BJ (cell line): ENCODE measurements around the gene TIA1. TPM values are rescaled to one million over a fixed set of nuclear protein-coding genes. Genes with fewer than 3 reads are reported as not detected.
A peak's percentile ranks its signal among the peaks of the same experiment; 100 is the strongest.
"Not testable (repeated sequence)": the region's sequence is repeated elsewhere in the genome, so short reads cannot be mapped to it uniquely, and the experiment has no call there.

Experiments used
- CTCF ChIA-PET: fragments of 350-600 bp; formaldehyde crosslinking; extraction: SDS; loops from one replicate; lab custom pipeline; 2021; ENCODE audit warnings: antibody characterized with exemption, inconsistent platforms; lab: Yijun Ruan, JAX
- POLR2A ChIA-PET: fragments of 300-600 bp; sonication (Branson Sonifier 250); formaldehyde crosslinking; extraction: SDS; loops from one replicate; lab custom pipeline; 2021; ENCODE audit warnings: antibody characterized with exemption; lab: Charles Lee
- DNase-seq: peaks from one replicate; pipeline ENCODE4 v3.0.0-alpha.2; 2011; ENCODE audit warnings: low read depth
- H3K27me3 ChIP-seq: 2 replicates; pipeline ENCODE4 v1.6.0; 2011; ENCODE audit warnings: low read length; ENCODE audit not compliant: control insufficient read depth, insufficient read depth
- H3K36me3 ChIP-seq: 2 replicates; pipeline ENCODE4 v1.5.1; 2011; ENCODE audit warnings: low read length; ENCODE audit not compliant: control insufficient read depth, insufficient read depth
- H3K4me3 ChIP-seq: 2 replicates; pipeline ENCODE4 v1.5.1; 2011; ENCODE audit warnings: low read depth, mild to moderate bottlenecking, control low read depth, low read length
- CTCF ChIP-seq: IDR thresholded peaks from 2 replicates; pipeline ENCODE4 v1.5.1; 2011; ENCODE audit warnings: low read depth, mild to moderate bottlenecking, control low read depth, inconsistent platforms, low read length, moderate library complexity; ENCODE audit not compliant: insufficient read depth
- polyA plus RNA-seq: library from polyadenylated mRNA; depleted of rRNA; stranded (reverse); fragments of >200 nt; gene quantifications from 2 replicates; pipeline ENCODE4 v1.2.3, GENCODE V29; 2011

The TIA1 gene
- polyA plus RNA-seq, 1 experiment, result 60.1 TPM

- DNase-seq, result no peak
- CTCF ChIA-PET, result interaction anchor here (1.2 kb wide), 1 partner anchor 50 kb away, joined by 3 read pairs; no protein-coding TSS in a partner anchor
- no peaks in the 10 kb centered on the region for H3K27me3 ChIP-seq
- TF ChIP-seq CTCF, result no peak
- no peak overlapping the region for H3K4me3 ChIP-seq
- peaks cover 3% of the 10 kb centered on the region; the same call in 1 of the 2 replicates for H3K36me3 ChIP-seq
- POLR2A ChIA-PET, result no interaction called here
Measured at GRCh38 chr2:70270323-70270722, 21.9 kb upstream of the TIA1 start.

- H3K27me3 ChIP-seq, H3K36me3 ChIP-seq, H3K4me3 ChIP-seq, POLR2A ChIA-PET, DNase-seq: not testable (repeated sequence)
- CTCF ChIA-PET, result interaction anchor here (0.6 to 1.2 kb wide), 2 partner anchors 49 to 993 kb away, joined by 3 read pairs; no protein-coding TSS in a partner anchor
Measured at GRCh38 chr2:70269422-70270302, 21.2 kb upstream of the TIA1 start.

- CTCF ChIA-PET, H3K27me3 ChIP-seq, DNase-seq, H3K4me3 ChIP-seq, POLR2A ChIA-PET, H3K36me3 ChIP-seq: not testable (repeated sequence)
Measured at GRCh38 chr2:70266925-70267324, 18.5 kb upstream of the TIA1 start.

DNA sequence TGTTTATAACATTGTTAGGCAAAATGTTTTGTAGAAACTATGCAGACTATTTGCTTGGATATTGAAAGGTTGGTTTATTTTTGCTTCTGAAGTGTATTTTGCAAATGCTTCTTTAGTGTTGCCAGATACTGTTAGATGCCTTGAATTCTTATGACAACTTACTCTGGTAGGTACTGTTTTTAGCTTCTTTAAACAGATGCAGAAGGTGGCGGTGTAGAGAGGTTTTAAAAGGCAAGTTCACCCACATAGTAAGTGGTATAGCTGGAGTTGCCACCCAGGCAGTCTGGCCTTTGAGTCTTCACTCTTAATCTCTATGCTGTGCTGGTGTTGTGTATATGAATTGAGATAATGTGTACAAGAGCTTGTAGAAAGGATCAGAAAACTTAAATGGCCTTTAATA is 13.1 kb upstream of the TIA1 start:
- no peak for TF ChIP-seq CTCF
- ChIA-PET CTCF (no interaction called here), POLR2A (no interaction called here)
- Histone ChIP-seq H3K36me3 (peaks cover 9% of the 10 kb centered on the region), H3K27me3 (no peaks in the 10 kb centered on the region), H3K4me3 (no peak overlapping the region)
- no peak for DNase-seq

DNA sequence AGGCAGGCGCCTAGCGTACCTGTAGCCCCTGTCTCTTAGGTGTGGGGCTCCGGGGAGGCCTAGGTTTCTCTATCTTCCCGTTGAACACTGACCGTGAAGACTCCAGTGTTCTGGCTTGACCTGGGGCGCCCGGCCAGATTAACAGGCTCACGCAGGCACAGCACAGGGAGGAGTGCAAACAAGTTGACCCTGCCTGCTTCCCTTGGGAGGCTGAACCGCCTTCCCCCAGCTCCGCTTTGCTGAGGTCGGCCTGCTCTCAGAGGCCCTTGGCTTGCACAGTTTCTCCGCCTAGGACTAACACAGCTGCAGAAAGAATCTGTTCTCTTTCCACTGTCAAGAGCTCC is 10.1 kb upstream of the TIA1 start:
- POLR2A ChIA-PET, result interaction anchor here (0.6 to 1.3 kb wide), 3 partner anchors 10 to 344 kb away, joined by 3 to 5 read pairs (median 3); partner anchors contain the start of genes MXD1, SNRPG and TIA1
- CTCF ChIA-PET, result interaction anchor here (1.2 to 2.7 kb wide), 4 partner anchors 35 to 347 kb away, joined by 3 to 8 read pairs (median 6); partner anchors contain the start of genes FAM136A and SNRPG

More for the DNA sequence above, 10.1 kb upstream of the TIA1 start:
- Histone ChIP-seq H3K36me3 (peaks cover 5% of the 10 kb centered on the region), H3K27me3 (no peaks in the 10 kb centered on the region), H3K4me3 (peak overlapping the region; percentile 68)
- TF ChIP-seq CTCF, result no peak
- no peak for DNase-seq
